Right hindlimb (tissue), 1 donor: Measurements from ENCODE around the gene GZMM.

Source experiments
- DNase-seq: peaks from one replicate; pipeline ENCODE4 v3.0.0-alpha.2; 2018

Gene GZMM

DNA sequence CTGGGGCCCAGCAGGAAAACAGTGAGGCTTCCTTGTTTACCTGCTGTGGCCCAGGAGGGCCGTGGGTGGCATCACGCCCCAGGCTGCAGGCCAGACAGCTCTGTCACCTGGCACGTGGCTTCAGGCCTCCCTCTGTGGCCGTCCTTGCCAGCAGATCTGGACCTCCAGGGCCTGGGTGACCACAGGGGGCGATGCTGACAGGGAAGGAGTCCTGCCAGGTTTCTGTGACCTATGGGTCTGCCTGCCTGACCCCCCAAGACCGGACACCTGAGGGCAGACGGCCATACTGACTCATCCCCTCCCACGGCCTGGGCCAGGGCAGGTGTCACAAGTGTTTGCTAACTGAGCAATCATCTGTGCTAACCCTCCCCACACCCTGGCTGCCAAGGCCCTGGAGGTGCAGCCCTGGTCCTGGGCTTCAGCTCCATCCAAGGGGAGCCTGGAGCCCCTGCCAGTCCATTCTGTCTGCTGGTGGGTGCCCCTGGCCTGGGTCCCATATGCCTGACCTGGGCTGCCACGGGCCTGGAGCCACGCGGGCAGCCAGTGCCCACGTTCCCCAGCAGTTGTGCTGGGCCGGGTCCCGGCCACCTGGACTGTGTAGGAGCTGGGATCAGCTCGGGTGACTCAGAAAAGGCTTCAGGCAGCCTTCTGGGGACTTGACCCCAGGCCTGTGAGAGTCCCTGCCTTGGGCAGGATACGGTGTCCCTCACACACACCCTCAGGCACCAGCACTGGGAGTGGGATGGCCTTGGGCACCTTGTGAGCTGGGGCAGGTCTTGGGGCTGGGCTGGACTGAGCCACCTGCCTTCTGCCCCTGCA lies 8.6 kb upstream of the GZMM start:
- peak; percentile 18 for DNase-seq

DNA sequence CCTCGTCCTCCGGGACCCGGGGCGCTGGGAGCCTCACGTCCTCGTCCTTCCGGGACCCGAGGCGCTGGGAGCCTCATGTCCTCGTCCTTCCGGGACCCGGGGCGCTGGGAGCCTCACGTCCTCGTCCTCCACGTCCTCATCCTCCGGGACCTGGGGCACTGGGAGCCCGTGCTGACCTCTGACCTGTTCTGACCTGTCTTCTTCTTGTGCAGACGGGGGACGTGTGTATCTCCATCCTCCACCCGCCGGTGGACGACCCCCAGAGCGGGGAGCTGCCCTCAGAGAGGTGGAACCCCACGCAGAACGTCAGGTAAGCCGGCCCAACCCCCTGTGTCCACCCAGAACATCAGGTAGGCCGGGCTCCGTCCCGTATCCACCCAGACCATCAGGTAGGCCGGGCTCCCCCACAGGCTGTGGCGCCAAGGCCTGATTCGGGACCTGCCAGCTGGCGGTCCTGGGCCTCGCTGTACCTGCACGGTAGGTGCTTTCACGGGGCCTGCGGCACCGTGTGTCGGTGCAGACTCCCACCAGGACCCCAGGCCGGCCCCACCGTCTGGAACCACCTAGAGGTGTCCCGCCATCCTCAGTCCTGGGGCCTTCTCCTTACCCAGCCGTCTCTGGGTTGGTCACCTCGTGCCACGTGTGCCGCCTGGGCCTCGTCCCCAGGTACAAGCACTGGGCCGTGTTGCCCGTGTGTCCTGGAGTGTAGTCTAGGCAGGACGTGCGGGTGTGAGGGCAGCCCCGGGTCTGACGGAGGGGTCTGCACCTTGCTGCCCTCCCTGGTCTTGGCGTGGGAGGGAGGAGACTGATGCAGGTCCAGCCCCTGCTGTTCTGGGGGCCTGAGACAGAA lies 7.6 kb upstream of the GZMM start:
- DNase-seq, result peak; percentile 14

DNA sequence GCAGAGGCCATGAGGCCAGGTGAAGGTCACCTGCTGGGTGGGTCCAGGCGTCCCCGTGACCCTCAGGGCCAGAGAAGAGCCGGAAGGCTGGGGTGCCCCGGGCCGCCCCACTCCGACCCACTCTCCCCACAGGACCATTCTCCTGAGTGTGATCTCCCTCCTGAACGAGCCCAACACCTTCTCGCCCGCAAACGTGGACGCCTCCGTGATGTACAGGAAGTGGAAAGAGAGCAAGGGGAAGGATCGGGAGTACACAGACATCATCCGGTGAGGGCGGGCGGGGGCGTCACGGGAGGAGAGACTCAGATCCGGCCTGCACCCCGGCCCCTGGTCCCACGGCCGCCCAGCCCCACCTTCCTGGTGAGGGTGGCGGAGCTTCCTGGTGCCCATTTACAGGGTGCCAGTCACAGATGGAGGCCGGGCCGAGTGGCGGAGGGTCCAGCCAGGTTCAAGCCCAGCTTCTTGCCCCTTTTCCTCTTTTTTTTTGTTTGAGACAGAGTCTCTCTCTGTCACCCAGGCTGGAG lies 6.9 kb upstream of the GZMM start:
- DNase-seq, result no peak

DNA sequence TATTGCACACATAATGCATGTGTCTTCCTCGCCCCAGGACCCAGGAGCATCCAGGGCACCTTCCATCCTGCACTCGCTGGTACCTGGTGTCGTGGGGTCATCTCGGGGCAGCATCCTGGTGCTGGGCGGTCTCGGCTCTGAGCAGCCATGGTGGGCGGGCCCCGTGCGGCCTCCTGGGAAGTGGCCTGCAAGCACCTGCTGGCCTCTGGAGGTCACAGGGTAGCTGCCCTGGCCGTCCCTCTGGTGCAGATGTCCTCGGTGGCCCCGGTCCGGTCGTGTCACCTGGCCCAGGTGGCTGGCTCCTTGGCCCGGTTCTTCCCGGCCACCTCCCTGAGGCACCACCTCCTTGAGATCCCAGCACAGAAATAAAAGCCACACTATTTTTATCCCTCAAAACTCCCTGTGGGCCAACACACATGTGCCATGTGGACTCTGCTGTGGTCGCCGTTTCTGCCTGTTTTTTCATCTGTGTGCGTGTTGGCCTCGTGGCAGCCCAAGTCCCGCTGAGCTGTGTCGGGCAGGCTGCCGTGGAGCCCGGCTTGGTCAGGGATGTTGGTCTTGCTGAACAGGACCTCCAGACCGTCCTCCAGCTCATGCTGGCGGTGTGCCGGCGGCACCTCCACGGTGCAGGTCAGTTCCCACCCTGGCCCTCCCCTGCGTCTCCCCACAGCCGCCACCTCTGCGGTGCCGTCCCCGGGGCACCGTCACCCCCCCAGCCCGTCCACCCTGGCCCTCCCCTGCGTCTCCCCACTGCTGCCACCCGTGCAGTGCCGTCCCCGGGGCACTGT lies 5.0 kb upstream of the GZMM start:
- DNase-seq, result peak; percentile 15

DNA sequence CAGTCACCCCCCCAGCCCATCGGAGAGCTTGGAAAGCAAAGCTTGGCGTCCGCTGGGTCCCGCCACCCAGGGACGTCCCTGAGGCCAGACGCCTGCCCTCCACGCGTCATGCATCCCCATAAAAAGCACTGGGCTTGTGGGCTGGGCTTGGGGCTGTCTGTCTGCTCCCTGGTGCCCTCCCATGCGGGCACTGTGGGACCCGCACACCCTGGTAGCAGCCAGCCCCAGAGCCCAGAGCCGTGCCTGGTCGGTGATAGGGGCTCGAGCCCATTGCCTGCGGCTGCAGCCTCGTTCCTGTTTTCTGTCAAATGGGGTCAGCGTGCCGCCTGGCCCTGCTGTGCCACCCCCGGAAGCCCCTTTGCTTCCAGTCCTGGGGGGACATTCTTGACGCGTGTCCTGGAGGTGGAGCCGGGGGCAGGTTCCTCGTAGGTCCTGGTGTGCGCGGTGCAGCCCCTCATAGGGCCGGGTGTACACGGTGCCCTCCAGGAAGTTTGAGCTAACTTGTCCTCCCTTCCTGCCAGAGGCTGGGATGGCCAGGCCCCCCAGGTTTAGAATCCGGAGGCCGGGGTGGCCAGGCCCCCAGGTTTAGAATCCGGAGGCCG lies 4.3 kb upstream of the GZMM start:
- DNase-seq, result peak; percentile 17

DNA sequence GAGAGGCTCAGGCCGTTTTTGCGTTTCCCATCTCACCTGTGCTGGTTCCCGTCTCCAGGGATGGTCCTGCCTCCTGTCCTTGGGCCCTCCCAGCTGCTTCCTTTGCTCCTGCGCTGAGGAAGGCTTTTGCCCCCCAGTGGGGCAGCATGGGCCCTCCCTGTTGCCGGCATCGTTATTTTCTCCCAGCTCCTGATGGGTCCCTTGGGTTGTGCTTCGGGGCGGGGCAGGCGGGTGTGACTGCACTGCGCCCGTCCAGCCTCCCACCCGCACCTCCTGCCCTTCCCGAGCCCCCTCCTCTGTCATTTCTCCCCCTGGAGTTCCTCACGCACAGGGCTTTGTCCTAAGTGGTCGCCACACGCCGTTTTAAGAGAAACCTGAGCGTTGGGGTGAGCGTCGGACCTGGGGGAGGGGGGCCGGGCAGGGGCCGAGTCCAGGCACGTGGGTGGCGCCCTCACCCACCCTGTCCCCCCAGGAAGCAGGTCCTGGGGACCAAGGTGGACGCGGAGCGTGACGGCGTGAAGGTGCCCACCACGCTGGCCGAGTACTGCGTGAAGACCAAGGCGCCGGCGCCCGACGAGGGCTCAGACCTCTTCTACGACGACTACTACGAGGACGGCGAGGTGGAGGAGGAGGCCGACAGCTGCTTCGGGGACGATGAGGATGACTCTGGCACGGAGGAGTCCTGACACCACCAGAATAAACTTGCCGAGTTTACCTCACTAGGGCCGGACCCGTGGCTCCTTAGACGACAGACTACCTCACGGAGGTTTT lies 2.8 kb upstream of the GZMM start:
- peak; percentile 14 for DNase-seq

DNA sequence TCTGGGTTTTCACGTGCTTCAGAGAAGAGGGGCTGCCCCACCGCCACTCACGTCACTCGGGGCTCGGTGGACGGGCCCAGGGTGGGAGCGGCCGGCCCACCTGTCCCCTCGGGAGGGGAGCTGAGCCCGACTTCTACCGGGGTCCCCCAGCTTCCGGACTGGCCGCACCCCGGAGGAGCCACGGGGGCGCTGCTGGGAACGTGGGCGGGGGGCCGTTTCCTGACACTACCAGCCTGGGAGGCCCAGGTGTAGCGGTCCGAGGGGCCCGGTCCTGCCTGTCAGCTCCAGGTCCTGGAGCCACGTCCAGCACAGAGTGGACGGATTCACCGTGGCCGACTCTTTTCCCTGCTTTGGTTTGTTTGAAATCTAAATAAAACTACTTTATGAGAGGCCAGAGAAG lies 2.2 kb upstream of the GZMM start:
- DNase-seq, result peak; percentile 17

DNA sequence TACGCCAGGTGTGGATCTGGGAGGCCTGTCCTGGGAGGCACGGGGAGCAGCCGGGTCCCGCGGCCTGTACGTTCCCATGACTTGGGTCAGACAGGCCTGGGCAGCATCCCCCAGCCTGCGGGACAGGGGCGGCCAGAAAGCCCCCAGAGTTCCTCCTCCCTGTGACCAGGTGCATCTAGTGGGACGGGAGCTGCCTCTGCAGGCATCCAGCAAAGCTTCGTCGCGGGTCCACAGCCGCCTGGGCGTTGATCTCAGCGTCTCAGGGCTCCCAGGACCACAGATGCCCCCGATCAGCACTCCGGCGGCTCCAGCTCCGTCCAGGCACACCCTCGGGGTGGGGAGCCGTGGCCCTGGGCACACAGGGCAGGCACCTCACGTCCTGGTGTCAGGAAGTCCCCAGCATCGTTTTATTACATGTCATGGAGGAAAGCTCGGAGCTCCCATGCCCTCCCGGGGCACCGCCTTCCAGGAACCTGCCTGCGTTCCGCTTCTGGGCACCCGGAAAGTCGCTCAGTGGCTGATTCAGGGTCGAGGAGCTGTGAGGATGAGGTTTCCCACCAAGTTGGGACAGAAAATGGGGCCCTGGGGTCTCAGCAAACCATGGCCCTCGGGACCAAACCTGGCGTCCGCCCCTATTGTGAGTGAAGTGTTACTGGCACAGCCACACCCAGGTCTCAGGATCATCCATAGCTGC lies 1.5 kb upstream of the GZMM start:
- DNase-seq, result peak; percentile 18

DNA sequence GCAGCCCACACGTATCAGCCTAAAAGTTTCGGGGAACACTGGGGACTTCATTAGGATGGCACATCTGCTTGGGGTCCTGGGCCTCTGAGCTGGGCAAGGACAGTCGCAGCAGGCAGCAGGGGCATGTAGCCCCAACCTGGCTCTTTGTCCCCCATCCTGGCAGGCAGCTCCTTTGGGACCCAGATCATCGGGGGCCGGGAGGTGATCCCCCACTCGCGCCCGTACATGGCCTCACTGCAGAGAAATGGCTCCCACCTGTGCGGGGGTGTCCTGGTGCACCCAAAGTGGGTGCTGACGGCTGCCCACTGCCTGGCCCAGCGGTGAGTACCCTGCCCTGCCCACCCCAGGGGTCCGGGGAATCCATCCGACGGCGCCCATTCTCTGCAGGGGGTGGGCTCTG lies 3.3 kb downstream of the GZMM start:
- no peak for DNase-seq

DNA sequence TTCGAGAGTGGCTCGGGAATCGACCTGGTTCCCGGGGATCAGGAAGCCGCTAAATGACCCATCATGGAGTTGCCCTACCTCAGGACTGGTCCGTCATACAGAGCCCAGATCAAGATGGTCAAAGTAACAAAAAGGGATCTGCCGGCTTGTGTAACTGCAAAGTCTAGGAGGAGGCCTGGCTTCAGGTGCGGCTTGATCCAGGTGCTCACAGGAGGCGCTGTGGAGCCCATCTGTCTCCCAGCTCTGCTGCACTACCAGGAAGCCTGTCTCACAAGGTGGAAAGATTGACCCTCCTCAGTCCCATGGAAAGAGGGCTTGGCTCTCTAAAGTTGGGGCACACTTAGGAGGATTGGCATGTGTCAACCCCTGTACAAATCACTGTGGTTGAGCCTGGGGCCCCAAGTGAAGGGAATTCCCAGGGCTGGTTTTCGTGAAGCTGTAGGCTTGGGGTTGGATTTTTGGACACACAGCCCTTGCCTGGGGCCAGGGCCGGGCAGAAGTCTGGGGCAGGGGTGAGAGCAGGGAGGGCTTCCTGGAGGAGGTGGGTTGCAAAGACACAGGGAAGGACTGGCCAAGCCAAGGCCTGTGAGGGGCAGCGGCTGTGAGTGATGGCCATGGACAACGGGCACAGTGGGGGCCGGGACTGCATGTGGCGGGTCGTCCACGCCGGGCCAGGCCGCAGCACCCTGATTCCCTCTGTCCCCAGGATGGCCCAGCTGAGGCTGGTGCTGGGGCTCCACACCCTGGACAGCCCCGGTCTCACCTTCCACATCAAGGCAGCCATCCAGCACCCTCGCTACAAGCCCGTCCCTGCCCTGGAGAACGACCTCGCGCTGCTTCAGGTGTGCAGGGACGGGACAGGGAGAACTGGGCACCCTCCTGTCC lies 4.2 kb downstream of the GZMM start:
- DNase-seq, result peak; percentile 21

DNA sequence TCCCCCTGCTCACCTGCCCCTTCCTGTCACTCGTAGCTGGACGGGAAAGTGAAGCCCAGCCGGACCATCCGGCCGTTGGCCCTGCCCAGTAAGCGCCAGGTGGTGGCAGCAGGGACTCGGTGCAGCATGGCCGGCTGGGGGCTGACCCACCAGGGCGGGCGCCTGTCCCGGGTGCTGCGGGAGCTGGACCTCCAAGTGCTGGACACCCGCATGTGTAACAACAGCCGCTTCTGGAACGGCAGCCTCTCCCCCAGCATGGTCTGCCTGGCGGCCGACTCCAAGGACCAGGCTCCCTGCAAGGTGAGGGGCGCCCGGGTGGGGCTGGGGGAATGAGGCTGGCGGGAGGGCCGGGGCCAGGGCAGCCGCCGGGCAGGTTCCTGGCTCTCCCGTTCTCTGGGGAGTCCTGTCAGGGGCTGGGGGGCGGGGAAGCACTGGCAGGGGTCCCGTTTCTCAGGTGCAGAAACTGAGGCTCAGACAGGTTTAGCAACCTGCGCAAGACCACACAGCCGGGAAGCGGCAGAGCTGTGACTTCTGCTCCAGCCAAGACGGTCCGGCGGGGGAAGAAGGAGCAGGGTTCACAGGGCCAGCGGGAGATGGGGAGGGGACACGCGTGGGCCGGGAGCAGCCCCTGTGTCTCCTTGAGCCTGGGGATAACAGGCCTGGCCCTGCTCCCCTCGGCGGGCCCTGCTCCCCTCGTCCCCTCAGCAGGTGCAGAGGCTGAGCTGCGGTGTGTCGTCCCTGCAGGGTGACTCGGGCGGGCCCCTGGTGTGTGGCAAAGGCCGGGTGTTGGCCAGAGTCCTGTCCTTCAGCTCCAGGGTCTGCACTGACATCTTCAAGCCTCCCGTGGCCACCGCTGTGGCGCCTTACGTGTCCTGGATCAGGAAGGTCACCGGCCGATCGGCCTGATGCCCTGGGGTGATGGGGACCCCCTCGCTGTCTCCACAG lies 5.3 kb downstream of the GZMM start:
- peak; percentile 16 for DNase-seq

DNA sequence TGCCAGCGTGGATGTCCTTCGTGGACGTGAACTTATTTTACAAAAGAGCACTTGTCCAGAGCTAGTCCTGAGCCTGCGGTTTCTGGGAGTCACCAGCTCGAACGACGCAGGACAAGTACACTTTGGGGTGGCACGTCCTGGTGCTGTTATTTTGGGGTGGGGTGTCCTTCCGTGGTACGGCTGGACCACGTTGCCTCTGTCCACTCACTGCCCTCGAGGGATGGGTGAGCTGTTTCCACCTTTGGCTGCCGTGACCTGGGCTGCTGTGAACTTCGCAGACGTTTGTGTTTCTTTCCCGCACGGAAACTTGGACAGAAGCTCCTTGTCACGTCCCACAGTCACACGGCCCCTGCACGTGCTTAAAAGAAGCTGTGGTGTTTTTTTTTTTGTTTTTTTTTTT lies 11.0 kb downstream of the GZMM start:
- DNase-seq, result no peak

DNA sequence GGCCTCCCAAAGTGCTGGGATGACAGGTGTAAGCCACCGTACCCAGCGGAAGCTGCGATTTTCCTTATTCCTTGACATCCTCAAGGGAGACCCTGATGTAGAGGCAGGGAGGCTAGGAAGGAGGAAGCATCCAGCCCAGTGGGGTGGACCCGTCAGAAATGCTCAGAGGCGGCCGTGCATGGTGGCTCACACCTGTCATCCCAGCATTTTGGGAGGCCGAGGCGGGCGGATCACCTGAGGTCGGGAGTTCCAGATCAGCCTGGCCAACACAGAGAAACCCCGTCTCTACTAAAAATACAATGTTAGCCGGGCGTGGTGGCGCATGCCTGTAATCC lies 11.6 kb downstream of the GZMM start:
- DNase-seq, result no peak

DNA sequence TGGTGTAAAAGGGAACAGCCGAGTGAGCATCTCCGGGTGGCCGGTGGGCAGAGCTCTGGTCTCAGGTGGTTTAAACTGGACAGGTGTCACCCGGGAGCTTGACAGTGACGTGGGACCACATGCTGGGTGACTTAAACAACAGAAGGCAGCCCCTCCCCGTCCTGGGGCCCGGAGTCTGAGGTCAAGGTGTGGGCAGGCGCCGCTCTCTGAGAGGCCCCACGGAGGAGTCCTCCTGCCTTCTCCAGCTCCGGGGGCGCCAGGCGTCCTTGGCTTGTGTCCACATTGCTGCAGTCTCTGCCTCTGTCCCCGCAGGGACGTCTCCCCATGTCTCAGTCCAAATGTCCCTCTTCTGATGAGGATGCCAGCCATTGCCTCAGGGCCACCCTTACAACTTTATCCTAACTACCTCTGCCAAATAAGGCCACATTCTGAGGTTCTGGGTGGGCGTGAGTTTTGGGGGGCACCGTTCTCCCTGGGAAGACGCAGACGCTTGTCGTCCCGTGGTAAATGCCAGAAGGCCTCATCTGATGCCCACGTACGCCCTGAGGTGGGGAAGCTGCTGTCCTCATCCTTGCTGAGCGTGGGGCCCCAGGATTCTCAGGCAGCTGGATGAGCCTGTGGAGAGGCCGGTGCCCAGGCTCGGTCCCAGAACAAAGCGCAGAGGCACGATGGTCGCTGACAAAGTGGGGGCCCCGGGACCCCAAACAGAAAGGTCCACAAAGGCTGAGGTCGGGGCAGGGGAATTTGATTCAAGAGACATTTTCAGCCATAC lies 12.9 kb downstream of the GZMM start:
- DNase-seq, result peak; percentile 10

DNA sequence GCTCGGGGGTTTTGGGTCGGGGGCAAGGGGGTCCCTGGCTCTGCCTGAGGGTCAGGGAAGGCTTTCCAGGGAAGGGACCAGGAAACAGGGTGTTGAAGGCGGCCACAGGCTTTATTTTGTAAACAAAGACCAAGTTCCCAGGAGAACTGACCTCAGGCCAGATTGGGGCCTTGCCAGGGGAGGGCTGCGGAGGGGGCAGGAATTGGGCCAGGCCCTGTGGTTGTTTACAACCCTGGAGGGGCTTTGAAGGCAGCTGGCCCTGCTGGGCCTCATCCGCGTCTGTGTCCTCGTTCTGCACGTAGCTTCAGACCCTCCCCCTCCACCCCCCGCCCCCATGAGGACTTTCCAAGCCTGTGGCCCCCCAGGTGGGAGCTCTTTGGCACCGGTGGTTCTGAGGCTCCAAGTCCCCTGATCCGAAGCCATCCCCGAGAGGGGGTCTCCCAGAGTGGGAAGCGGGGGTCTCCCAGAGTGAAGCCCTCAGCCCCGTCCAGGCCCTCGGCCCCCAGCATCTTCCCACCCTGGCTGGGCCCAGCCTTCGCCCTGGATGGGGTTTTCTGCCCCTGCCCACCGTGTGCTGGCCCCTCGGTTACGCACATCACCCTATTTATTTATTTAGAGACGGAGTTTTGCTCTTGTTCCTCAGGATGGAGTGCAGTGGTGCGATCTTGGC lies 15.1 kb downstream of the GZMM start:
- peak; percentile 45 for DNase-seq

DNA sequence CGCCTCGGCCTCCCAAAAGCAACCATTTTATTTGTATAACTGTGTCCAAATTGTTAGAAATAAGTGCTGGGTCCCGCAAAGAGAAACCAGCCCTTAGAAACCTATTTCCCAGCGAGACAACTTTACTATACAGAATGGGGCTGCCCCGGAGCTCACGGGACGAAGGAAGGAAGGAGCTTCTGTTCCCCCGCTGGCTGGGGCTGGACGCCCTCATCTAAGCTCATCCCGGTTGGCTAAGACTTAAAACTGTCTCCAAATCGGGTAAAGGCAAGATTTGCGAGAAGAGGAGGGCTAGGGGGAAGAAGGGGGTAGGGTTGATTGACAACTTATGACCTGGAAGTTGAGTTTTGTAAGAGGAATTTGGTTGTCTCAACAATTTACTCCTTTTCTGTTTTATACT lies 16.3 kb downstream of the GZMM start:
- no peak for DNase-seq

DNA sequence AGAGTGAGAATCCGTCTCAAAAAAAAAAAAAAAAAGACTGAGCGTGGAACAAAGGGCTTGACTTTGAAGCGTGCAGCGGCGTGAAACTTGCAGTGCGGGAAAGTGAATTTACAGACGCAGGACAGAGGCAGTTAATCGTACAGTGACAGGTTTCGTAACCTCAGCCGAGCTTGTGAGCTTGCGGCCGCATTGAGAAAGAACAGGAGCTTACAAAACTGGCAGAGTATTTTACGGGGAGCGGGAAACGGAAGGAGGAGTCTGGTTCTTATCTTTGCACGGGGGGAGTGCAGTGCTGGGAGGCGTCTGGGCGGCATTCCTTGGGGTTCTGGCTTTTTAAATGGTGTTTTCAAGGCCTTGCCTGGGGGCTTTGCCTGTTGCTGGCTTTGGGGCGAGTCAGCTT lies 22.6 kb downstream of the GZMM start:
- DNase-seq, result peak; percentile 24

DNA sequence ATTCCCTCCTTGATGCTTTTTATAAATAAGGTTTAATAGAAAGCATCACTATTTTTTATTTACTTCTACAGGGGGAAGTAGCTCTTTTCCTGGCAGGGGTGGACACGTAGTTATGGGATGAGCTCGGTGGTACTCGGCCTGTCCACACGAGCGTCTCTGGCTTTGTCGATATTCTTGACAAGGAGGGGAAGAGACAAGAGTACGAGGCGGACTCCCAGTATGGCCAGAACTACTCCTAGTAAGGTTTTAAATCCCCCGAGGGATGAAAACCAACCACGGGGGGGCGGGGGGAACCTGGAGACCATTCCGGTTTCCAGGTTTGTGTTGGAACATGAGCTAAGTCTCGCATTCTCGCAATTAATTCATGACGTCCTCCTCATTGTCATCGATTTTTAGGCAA lies 23.0 kb downstream of the GZMM start:
- DNase-seq, result peak; percentile 12
